Activated CD4-positive, alpha-beta T cell treated with anti-CD3 and anti-CD28 coated beads, Interleukin-2, amount 10 ng/mL, durations not matched to agents 7 days and 5 days (primary cell): ENCODE results near the gene NPPA. TPM values are rescaled to one million over a fixed set of nuclear protein-coding genes. Genes with fewer than 3 reads are reported as not detected.
A peak's percentile ranks its signal among the peaks of the same experiment; 100 is the strongest.

ENCODE experiments used
- CTCF ChIA-PET: fragments of 350-600 bp; sonication (Branson Sonifier 250); formaldehyde crosslinking; loops from one replicate; lab custom pipeline; 2021; ENCODE audit warnings: antibody characterized with exemption; lab: Charles Lee
- POLR2A ChIA-PET: fragments of 350-600 bp; sonication (Branson Sonifier 250); formaldehyde crosslinking; loops from one replicate; lab custom pipeline; 2021; ENCODE audit warnings: antibody characterized with exemption; lab: Charles Lee
- DNase-seq: peaks from one replicate; pipeline ENCODE4 v3.0.0-alpha.2; 2020
- H3K27ac Mint-ChIP-seq: one replicate; pipeline ENCODE4 v1.8.0; 2021; ENCODE audit warnings: mild to moderate bottlenecking, moderate library complexity, mixed read lengths
- H3K27me3 Mint-ChIP-seq: one replicate; pipeline ENCODE4 v1.8.0; 2021; ENCODE audit warnings: mixed read lengths
- H3K36me3 Mint-ChIP-seq: one replicate; pipeline ENCODE4 v1.8.0; 2021; ENCODE audit warnings: low read depth, mixed read lengths
- H3K4me1 Mint-ChIP-seq: one replicate; pipeline ENCODE4 v1.8.0; 2021; ENCODE audit warnings: mixed read lengths
- H3K4me3 Mint-ChIP-seq: one replicate; pipeline ENCODE4 v1.8.0; 2021; ENCODE audit warnings: mild to moderate bottlenecking, moderate library complexity, mixed read lengths
- H3K9me3 Mint-ChIP-seq: one replicate; pipeline ENCODE4 v1.8.0; 2021; ENCODE audit warnings: mixed read lengths
- total RNA-seq, 2 experiments: library from RNA; stranded (reverse); gene quantifications; one replicate each; pipeline ENCODE4 v1.2.3, GENCODE V29; 2021

The NPPA gene
- total RNA-seq, 2 experiments from 2014 or later, result not detected

- Mint-ChIP-seq H3K4me3 (no peak overlapping the region), H3K27ac (no peak overlapping the region), H3K27me3 (peaks cover 9% of the 10 kb centered on the region), H3K36me3 (no peaks in the 10 kb centered on the region), H3K9me3 (no peaks in the 10 kb centered on the region), H3K4me1 (no peaks in the 10 kb centered on the region)
- ChIA-PET POLR2A (no interaction called here), CTCF (interaction anchor here (1.0 to 2.1 kb wide), 4 partner anchors 9 to 31 kb away, joined by 3 to 10 read pairs (median 4); partner anchors contain the start of gene NPPA)
- no peak for DNase-seq
These were observed 22.1 kb upstream of the NPPA start for GRCh38 chr1:11869650-11870207.

GRCh38 chr1:11869104-11869503 lies 21.5 kb upstream of the NPPA start:
- POLR2A ChIA-PET, result no interaction called here
- H3K4me3 Mint-ChIP-seq, result no peak overlapping the region

GRCh38 chr1:11868331-11868980 lies 20.9 kb upstream of the NPPA start:
- no peak overlapping the region for H3K4me3 Mint-ChIP-seq
- CTCF ChIA-PET, result no interaction called here

More at GRCh38 chr1:11869104-11869503, 21.5 kb upstream of the NPPA start:
- H3K4me1 Mint-ChIP-seq, result no peaks in the 10 kb centered on the region
- no peaks in the 10 kb centered on the region for H3K36me3 Mint-ChIP-seq
- H3K27ac Mint-ChIP-seq, result no peak overlapping the region
- H3K27me3 Mint-ChIP-seq, result peaks cover 11% of the 10 kb centered on the region
- CTCF ChIA-PET, result interaction anchor here (1.0 to 2.1 kb wide), 3 partner anchors 10 to 31 kb away, joined by 3 to 10 read pairs (median 4); no protein-coding TSS in a partner anchor
- H3K9me3 Mint-ChIP-seq, result no peaks in the 10 kb centered on the region
- no peak for DNase-seq

GRCh38 chr1:11862890-11863289 lies 15.3 kb upstream of the NPPA start:
- Mint-ChIP-seq H3K27ac (no peak overlapping the region), H3K4me1 (no peaks in the 10 kb centered on the region), H3K9me3 (no peaks in the 10 kb centered on the region), H3K27me3 (peaks cover 44% of the 10 kb centered on the region), H3K4me3 (no peak overlapping the region), H3K36me3 (no peaks in the 10 kb centered on the region)
- no peak for DNase-seq
- ChIA-PET CTCF (no interaction called here), POLR2A (no interaction called here)

More at GRCh38 chr1:11868331-11868980, 20.9 kb upstream of the NPPA start:
- no peak overlapping the region for H3K27ac Mint-ChIP-seq
- DNase-seq, result no peak
- no peaks in the 10 kb centered on the region for H3K36me3 Mint-ChIP-seq
- no peaks in the 10 kb centered on the region for H3K4me1 Mint-ChIP-seq
- peaks cover 14% of the 10 kb centered on the region for H3K27me3 Mint-ChIP-seq
- no peaks in the 10 kb centered on the region for H3K9me3 Mint-ChIP-seq
- POLR2A ChIA-PET, result no interaction called here

- DNase-seq, result no peak
- Mint-ChIP-seq H3K27me3 (peaks cover 58% of the 10 kb centered on the region), H3K4me1 (peaks cover 1% of the 10 kb centered on the region), H3K4me3 (no peak overlapping the region), H3K27ac (no peak overlapping the region), H3K36me3 (no peaks in the 10 kb centered on the region), H3K9me3 (no peaks in the 10 kb centered on the region)
- ChIA-PET CTCF (interaction anchor here (0.6 to 0.8 kb wide), 2 partner anchors 9 to 288 kb away, joined by 3 to 4 read pairs; no protein-coding TSS in a partner anchor), POLR2A (no interaction called here)
These were observed 13.0 kb upstream of the NPPA start for GRCh38 chr1:11860587-11860986.

GRCh38 chr1:11860083-11860482 lies 12.5 kb upstream of the NPPA start:
- no peaks in the 10 kb centered on the region for H3K36me3 Mint-ChIP-seq
- H3K27ac Mint-ChIP-seq, result no peak overlapping the region
- no peak overlapping the region for H3K4me3 Mint-ChIP-seq
- peaks cover 1% of the 10 kb centered on the region for H3K4me1 Mint-ChIP-seq
- DNase-seq, result no peak
- H3K9me3 Mint-ChIP-seq, result no peaks in the 10 kb centered on the region
- POLR2A ChIA-PET, result no interaction called here
- CTCF ChIA-PET, result interaction anchor here (0.7 kb wide), 1 partner anchor 12 kb away, joined by 3 read pairs; no protein-coding TSS in a partner anchor
- peaks cover 58% of the 10 kb centered on the region for H3K27me3 Mint-ChIP-seq

GRCh38 chr1:11858968-11859871 lies 11.6 kb upstream of the NPPA start:
- CTCF ChIA-PET, result interaction anchor here (0.7 kb wide), 1 partner anchor 11 kb away, joined by 3 read pairs; no protein-coding TSS in a partner anchor
- H3K4me1 Mint-ChIP-seq, result peaks cover 1% of the 10 kb centered on the region
- no peaks in the 10 kb centered on the region for H3K36me3 Mint-ChIP-seq
- no peak overlapping the region for H3K27ac Mint-ChIP-seq
- POLR2A ChIA-PET, result interaction anchor here (0.5 kb wide), 1 partner anchor 49 kb away, joined by 3 read pairs; no protein-coding TSS in a partner anchor
- peak; percentile 79 for DNase-seq
- H3K4me3 Mint-ChIP-seq, result no peak overlapping the region
- peaks cover 55% of the 10 kb centered on the region for H3K27me3 Mint-ChIP-seq
- no peaks in the 10 kb centered on the region for H3K9me3 Mint-ChIP-seq

- CTCF ChIA-PET, result no interaction called here
- POLR2A ChIA-PET, result no interaction called here
- no peak for DNase-seq
- H3K4me1 Mint-ChIP-seq, result peaks cover 1% of the 10 kb centered on the region
- no peak within 1 kb of the TSS for H3K27ac Mint-ChIP-seq
- no peaks in the 10 kb centered on the region for H3K36me3 Mint-ChIP-seq
- H3K9me3 Mint-ChIP-seq, result no peaks in the 10 kb centered on the region
- peaks cover 54% of the 10 kb centered on the region for H3K27me3 Mint-ChIP-seq
- no peak within 1 kb of the TSS for H3K4me3 Mint-ChIP-seq
These were observed 11.0 kb upstream of the NPPA start, which contains the start of gene NPPB for GRCh38 chr1:11858613-11858967. Gene NPPB, minus strand, starts transcription at chr1:11858945. Its CDS starts 112 bp downstream, at chr1:11858833.

- no peaks in the 10 kb centered on the region for H3K9me3 Mint-ChIP-seq
- H3K27me3 Mint-ChIP-seq, result peaks cover 57% of the 10 kb centered on the region
- no peak for DNase-seq
- no peaks in the 10 kb centered on the region for H3K36me3 Mint-ChIP-seq
- POLR2A ChIA-PET, result no interaction called here
- CTCF ChIA-PET, result no interaction called here
- no peak overlapping the region for H3K27ac Mint-ChIP-seq
- H3K4me1 Mint-ChIP-seq, result peaks cover 1% of the 10 kb centered on the region
- H3K4me3 Mint-ChIP-seq, result no peak overlapping the region
These were observed 10.6 kb upstream of the NPPA start for GRCh38 chr1:11858158-11858557.

- Mint-ChIP-seq H3K4me3 (no peak overlapping the region), H3K4me1 (peaks cover 1% of the 10 kb centered on the region), H3K27ac (no peak overlapping the region), H3K9me3 (no peaks in the 10 kb centered on the region), H3K36me3 (no peaks in the 10 kb centered on the region), H3K27me3 (peaks cover 56% of the 10 kb centered on the region)
- CTCF ChIA-PET, result interaction anchor here (1.9 kb wide), 1 partner anchor 10 kb away, joined by 6 read pairs; no protein-coding TSS in a partner anchor
- POLR2A ChIA-PET, result no interaction called here
- DNase-seq, result no peak
These were observed 9.7 kb upstream of the NPPA start for GRCh38 chr1:11857164-11857851.

GRCh38 chr1:11856698-11857097 lies 9.1 kb upstream of the NPPA start:
- H3K4me1 Mint-ChIP-seq, result peaks cover 1% of the 10 kb centered on the region
- no peaks in the 10 kb centered on the region for H3K9me3 Mint-ChIP-seq
- no peaks in the 10 kb centered on the region for H3K36me3 Mint-ChIP-seq
- H3K4me3 Mint-ChIP-seq, result no peak overlapping the region
- peaks cover 53% of the 10 kb centered on the region for H3K27me3 Mint-ChIP-seq
- DNase-seq, result no peak
- POLR2A ChIA-PET, result no interaction called here
- CTCF ChIA-PET, result interaction anchor here (1.9 kb wide), 1 partner anchor 10 kb away, joined by 6 read pairs; no protein-coding TSS in a partner anchor
- H3K27ac Mint-ChIP-seq, result no peak overlapping the region

GRCh38 chr1:11855430-11855829 lies 7.8 kb upstream of the NPPA start:
- POLR2A ChIA-PET, result no interaction called here
- H3K27me3 Mint-ChIP-seq, result peaks cover 46% of the 10 kb centered on the region
- CTCF ChIA-PET, result interaction anchor here (0.7 to 1.9 kb wide), 2 partner anchors 8 to 27 kb away, joined by 4 to 6 read pairs; no protein-coding TSS in a partner anchor
- no peak overlapping the region for H3K27ac Mint-ChIP-seq
- DNase-seq, result no peak
- no peaks in the 10 kb centered on the region for H3K9me3 Mint-ChIP-seq
- H3K4me3 Mint-ChIP-seq, result no peak overlapping the region
- no peaks in the 10 kb centered on the region for H3K36me3 Mint-ChIP-seq
- peaks cover 1% of the 10 kb centered on the region for H3K4me1 Mint-ChIP-seq
